HL-60/S4 treated with retinoic acid at 250 ng/mL for 4 days and 3 days (cell line): Measurements from ENCODE around the gene DOCK3.
"Not testable (repeated sequence)": the region's sequence is repeated elsewhere in the genome, so short reads cannot be mapped to it uniquely, and the experiment has no call there.

Experiments used
- in situ Hi-C: fragments of 300-500 bp; cut with MboI; formaldehyde crosslinking; loops from 2 replicates; pipeline ENCODE4 v1.7.0; 2022; ENCODE audit warnings: low sequenced_read_pairs

Gene DOCK3

DNA sequence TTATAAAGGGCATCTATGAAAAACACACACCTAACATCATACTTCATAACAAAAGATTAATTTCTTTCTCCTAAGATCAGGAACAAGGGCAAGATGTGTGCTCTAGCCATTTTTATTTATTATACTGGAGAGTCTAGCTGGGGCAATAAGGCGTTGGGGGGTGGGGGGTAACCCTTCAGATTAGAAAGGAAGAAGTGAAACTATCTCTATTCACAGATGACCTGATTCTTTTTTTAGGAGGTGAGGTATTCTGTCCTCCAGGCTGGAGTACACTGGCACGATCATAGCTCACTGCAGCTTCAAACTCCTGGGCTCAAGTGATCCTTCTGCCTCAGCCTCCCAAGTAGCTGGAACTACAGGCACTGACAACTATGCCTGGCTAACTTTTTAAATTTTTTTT is 620.9 kb downstream of the DOCK3 start:
- in situ Hi-C loops: no loop called here

DNA sequence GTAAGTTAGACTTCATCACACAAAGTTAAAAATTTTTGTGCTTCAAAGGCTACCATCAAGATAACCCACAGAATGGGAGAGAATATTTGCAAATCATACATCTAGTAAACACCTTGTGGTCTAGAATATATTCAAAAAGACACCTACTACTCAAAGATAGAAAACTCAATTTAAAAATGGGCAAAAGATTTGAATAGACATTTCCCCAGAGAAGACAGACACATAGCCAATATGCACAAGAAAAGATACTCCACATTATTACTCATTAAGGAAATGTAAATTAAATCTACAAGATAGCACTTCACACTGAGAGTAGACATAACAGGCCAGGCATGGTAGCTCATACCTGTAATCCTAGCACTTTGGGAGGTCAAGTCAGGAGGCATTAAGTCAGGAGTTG is 622.6 kb downstream of the DOCK3 start:
- in situ Hi-C loops: no loop called here

DNA sequence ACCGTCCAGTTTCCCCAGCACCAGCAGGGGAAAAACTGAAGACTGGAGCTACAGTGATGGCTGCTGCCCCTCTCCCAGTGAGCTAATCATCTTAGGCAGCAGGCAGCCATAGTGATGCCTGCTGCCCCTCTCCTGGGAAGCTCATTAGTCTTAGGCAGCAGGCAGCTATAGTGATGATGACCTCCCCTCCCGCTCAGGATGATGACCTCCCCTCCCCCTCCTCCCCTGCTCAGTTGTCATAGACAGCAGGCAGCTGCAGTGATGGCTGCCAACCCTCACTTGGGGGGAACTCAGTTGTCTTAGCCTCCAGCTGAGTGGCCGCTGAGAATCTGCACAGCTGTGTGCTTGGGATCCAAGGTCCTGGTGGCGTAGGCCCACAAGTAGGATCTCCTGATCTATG is 629.5 kb downstream of the DOCK3 start:
- in situ Hi-C loops: no loop called here

DNA sequence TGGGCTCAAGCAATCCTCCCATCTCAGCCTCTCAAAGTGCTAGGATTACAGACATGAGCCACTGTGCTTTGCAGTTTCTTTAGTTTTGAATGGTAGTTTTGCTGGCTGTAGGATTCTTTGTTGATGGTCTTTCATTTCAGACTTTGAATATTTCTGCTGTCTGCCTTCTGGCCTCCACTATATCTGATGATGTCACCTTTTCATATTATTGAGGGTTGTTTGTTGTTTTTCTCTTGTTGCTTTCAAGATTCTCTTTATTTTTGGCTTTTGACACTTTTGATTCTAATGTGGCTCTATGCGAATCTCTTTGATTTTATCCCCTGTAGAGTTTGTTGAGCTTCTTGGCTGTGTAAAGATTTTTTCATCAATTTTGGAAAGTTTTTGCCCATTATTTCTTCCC is 631.4 kb downstream of the DOCK3 start:
- in situ Hi-C loops: no loop called here

DNA sequence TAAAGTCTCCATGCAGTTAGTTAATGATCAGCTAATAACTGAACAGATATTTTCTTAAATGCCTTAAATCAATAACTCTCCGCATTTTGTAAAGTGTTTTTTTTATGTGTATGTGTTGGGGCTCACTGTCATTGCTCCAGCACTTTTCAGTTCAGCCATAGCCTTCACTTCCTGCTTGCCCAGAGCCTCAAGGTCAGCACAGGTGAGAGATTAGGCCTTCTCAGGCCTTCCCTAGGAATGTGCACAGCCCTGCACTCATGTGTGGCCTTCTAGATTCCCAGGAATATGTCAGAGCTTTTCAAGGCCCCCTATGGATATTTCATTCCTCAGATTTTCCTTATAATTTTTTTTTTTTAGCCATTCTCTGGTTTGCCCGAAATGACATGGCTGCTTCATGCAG is 632.7 kb downstream of the DOCK3 start:
- in situ Hi-C loops: no loop called here

DNA sequence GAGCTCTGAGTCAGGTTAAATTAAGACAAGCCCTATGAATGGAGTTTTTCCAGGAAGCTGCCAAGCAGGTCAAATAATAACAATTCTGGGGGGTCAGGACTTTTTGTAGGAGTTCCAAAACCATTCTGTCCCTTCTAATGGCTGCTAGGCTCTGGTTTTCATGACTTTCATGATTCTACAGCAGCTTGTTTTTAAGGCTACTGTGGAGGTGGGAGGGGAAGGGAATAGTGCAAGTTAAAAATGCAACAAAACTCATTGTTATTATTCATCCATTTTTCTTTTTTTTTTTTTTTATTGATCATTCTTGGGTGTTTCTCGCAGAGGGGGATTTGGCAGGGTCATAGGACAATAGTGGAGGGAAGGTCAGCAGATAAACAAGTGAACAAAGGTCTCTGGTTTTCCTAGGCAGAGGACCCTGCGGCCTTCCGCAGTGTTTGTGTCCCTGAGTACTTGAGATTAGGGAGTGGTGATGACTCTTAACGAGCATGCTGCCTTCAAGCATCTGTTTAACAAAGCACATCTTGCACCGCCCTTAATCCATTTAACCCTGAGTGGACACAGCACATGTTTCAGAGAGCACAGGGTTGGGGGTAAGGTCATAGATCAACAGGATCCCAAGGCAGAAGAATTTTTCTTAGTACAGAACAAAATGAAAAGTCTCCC is 633.3 kb downstream of the DOCK3 start:
- in situ Hi-C loops: not testable (repeated sequence)

DNA sequence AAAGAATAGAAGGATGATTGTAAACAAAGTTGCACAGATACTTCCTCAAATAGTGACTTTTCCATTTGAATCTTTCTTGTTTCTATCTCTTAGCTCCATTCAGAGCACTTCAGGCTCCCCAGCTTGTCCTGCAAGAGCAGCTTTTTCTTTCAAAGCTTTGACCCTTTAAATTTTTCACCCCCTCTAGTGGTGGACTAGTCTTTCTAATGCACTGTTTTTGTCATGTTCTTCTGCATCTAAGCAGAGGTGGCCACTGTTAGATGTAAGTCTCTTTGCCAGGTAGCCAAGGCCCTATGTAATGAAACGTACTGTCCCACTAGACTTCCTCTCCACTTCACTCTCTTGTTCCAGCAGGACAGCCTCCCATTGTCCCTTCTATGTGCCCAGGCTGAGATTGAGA is 636.3 kb downstream of the DOCK3 start:
- in situ Hi-C loops: no loop called here

DNA sequence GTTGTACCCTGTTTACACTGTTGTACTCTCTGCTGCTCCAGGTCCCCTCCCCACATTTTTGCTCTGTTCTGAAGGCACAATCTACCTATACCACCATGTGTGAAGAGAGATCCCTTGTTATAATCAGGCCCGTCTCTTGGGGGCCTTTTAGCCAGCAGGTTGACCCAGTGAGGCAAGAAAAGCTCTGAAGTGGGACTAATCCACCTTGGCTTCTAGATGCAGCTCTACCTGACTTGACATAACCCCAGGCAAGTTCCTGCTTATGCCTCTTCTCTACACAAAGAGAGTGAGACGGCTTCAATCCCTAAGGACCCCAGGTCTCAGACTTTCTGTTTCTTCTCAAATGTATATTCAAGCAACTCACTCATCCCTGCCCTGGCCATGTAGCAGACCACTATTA is 653.5 kb downstream of the DOCK3 start:
- in situ Hi-C loops: no loop called here

DNA sequence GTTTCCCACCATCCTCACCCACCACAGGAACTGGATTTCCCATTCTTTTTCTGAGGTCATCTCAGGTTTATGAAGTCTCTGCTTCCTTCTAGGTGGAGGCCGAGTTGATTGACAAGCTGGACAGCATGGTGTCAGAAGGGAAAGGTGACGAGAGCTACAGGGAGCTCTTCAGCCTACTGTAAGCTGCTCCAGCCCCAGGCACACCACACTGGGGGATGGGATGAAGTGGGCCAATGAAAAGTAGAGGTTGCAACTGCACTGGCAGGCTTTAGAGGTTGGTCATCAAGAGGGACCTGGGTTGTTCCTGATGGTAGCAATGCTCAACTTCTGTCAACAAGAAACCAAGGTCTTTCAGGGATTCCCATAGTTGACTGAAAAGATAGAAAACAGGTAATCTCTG is 655.3 kb downstream of the DOCK3 start:
- in situ Hi-C loops: no loop called here

DNA sequence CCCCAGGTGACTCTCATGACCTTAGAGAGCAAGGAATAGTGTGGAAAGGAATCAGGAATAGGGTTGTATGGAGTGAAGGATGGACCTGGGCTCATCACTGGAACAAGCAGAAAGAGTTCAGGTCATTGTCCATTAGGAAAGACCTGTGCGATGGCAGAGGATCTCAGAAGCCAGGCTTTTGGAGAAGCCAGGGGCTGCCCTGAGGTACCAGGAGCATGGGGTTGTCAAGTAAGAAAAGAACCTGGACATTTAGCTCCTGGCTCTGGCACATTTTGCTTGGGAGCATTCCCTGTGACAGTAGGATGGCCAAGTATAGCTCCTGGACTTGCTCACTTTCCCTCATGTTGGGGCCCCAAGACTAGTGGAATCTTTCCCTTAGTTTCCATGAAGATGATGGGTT is 657.4 kb downstream of the DOCK3 start:
- in situ Hi-C loops: no loop called here

DNA sequence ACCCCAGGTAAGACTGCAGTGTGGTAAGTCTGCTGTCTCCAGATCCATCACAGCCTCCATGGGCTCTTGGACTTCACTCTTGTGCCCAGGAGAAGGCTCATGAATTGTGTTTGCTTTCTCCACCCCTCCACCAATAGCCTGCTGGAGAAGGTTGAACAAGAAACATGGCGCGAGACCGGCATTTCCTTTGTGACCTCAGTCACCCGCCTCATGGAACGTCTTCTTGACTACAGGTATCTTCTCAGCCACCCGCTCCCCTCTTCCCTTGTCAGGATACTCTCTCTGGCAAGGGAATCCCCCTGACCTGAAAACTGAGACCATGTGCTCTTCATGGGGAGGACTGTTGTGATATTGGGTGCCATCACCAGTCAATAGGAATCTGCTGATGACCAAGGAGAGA is 658.3 kb downstream of the DOCK3 start:
- in situ Hi-C loops: no loop called here

DNA sequence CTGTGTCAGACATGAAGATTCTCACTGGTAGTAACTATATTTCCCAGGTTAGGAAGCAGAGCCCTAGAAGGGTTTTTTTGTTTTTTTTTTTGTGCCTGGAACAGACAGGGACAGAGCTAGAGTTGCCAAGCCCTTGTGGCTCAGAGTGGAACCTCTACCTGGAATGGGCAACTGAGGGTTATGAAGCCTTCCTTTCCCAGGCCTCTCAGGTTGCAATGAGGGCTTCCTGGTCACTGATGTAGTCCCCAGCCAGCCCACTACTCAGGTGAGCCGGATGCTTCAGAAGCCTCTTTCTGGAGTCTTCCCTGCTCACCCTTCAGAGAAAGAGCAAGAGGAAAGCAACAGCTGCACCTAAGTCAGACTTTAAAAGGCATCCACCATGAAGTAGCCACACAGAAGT is 661.5 kb downstream of the DOCK3 start:
- in situ Hi-C loops: no loop called here

DNA sequence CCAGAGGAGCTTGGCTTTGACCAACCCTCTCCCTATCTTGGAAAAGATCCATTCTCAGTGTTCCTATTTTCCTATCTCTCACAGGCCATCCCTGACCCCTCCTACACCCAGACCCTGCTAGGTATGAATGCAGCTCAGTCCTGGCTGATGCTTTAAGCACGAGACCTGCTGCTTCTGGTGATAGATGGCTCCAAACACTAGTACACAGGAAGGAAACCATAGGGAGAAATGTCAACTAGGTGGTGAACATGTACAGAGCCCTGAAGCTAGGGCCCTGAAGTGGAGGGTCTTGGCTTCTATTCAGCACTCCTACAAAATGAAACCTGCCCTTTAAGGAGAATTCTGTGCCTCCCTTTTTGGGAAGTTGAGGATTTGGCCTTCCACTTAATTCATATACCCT is 662.9 kb downstream of the DOCK3 start:
- in situ Hi-C loops: no loop called here

DNA sequence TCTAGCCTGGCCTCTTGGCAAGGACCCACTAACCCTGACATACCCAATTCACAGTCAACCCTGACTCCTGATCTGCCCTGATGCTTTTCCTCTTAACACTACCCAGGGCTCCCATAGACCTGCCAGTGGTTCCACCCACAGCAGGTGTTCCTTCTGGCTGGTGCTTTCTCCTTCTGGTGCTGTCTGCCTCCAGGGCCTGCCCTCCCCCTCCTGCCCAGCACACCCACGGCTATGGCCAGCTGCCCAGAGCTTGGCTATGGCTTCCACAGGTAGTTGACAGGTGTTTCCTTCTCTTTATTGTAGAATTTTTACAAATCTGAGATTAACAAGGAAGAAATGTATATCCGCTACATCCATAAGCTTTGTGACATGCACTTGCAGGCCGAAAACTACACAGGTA is 663.9 kb downstream of the DOCK3 start:
- in situ Hi-C loops: no loop called here

DNA sequence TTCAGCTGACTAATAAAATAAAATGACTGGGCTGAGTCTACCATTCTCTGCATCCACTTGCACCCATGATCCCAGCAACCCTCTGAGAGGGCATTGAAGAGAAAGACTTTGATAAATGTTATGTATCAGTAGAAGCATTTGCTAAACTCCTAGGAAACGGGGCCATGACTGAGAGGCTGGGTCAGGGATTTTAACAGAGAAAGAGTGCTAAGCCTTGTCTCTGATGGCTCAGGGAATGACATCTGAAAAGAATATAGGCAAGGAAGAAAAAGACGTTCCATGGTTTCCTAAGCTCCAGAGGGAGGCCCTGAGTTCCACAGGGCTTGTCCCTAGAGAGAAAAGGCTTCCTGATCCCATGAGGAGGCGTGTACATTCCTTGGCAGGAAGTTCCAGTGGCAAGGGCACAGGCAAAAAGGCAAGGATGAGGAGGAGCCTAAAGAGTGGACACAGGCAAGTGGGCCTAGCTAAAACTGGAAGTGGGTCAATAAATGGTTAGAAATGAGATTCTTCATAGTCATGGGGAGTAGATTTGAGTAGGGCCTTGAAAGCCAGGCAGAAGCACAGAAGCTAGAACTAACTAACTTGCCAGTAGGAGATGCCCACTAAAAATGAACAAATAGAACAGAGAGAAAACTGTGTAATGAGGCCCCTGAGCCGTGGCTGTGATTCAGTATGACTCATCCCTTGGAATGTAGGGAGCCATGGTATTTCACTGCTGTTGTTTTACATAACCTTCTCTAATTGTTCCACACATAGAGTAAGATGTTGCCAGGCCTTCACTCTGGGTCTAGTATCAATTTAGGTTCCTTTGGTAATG is 665.5 kb downstream of the DOCK3 start:
- in situ Hi-C loops: no loop called here

DNA sequence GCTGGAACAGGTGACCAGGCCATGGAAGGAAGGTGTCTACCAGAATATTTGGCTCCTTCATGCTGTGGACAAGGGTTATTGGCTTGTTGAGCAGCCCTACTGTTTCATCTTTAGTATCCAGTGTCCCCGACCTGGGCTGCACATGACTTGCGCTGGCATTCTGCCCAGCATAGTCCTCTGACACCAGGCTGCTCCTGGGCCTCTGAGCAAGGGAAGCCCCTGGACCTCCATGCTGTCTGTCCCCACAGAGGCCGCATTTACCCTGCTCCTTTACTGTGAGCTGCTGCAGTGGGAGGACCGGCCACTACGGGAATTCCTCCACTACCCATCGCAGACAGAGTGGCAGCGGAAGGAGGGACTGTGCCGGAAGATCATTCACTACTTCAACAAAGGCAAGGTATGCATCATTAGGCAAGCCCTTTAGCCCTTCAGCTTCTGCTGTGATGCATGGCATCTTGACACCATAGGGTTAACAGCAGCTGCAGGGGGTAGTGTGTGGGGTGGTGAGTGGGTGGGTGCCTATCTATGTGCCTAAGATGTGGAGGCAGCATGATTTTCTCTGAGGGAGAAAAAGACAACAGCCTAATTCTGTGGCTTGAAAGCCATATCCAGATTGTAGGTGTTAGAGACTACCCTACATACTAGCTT is 666.4 kb downstream of the DOCK3 start:
- in situ Hi-C loops: no loop called here

DNA sequence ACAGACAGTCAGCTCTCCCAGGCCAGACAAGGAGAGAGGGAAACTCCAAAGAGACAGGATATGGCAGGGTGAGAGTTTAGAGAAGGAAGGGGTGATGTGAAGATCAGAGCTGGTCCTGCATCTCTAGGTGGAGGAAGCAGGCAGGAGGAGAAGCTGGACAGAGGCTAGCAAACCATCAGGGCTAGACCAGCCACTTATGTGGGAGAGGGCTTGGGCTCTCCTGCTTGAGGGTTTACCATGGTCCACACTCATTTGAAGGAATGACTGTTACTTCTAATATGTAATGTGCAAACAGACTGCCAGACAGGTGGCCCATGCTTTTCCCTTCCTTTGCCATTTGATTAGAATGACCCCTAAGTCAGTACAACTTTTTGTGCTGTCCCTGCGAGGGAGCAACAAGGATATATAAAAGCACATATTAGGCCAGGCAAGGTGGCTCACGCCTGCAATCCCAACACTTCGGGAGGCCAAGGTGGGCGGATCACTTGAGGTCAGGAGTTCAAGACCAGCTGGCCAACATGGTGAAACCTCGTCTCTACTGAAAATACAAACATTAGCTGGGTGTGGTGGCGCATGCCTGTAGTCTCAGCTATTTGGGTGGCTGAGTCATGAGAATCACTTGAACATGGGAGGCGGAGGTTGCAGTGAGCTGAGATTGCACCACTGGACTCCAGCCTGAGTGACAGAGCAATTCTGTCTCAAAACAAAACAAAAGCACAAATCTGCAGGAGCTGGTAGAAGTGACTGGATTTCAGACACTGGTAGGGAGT is 669.4 kb downstream of the DOCK3 start:
- in situ Hi-C loops: no loop called here

DNA sequence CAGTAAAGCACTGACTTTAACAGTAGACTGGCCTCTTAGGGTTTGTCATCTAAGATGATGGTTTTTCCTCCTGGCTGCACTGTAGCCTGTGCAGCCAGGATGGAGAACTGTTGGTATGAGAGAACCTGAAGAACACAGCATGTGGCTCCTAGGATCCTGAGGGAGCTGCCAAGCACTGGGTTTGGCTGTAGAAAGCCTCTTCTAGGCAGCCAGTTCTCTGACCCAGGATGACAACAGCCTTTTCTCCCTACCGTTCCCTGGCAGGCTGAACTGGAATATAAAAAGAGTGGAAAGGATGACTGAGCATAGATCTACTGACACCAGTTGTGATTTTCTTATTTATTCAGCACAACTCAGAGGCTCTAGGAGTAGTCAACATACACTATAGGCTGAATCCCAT is 676.0 kb downstream of the DOCK3 start:
- in situ Hi-C loops: loop anchor here (25.0 kb wide), 1 partner anchor 738 kb away; the partner anchor contains the start of genes CISH and MAPKAPK3

DNA sequence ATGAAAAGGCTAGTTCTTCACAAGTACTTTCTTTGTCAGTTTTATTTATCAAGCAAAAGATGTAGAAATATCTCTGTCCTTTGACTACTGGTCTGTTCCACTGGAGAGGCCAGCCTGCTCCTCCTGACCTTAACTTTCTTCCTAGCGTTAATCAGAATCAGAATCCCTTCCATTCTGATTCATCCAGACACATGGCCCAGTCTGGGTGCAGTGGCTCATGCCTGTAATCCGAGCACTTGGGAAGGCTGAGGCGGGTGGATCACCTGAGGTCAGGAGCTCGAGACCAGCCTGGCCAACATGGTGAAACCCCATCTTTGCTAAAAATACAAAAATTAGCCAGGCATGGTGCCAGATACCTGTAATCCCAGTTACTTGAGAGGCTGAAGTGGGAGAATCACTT is 678.4 kb downstream of the DOCK3 start:
- in situ Hi-C loops: loop anchor here (25.0 kb wide), 1 partner anchor 741 kb away; the partner anchor contains the start of genes CISH and MAPKAPK3

DNA sequence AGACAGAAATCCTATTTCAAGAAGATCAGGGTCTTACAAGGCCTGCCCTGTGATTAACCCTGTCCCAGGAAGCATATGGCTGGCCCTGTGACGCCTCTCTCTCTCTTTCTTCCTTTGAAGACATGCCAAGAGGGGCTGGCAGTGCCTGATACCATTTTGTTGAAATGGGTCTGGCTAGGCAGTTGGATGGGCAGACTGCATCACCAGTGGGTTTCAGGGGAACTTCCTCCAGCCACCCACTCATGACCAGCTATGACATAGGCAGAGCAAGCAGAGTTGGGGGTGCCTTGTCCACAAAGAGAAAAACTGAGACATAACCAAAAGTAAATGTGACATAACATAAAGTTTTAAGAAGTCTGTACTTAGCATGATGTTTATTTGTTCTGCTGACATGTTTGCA is 679.0 kb downstream of the DOCK3 start:
- in situ Hi-C loops: loop anchor here (25.0 kb wide), 1 partner anchor 741 kb away; the partner anchor contains the start of genes CISH and MAPKAPK3

DNA sequence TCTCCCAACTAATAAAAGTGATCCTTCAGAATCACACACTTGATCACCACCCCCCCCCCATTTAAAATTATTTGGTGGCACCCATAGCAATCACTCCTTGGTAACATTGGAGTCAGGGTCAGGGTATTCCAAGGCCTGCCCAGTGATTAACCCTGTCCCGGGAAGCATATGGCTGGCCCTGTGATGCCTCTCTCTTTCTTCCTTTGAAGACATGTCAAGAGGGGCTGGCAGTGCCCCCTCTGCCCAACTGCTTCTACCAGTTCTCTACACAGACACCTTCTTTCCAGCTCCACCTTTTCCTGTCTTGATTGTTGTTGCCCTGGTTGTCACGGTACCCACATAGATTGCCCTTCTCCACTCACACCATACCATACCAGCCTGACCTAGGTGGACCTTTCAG is 679.4 kb downstream of the DOCK3 start:
- in situ Hi-C loops: loop anchor here (25.0 kb wide), 1 partner anchor 742 kb away; the partner anchor contains the start of genes CISH and MAPKAPK3
